Loucy (cell line): ENCODE results near the gene ZSCAN9.

ENCODE experiments used
- CTCF ChIP-seq: fragments of 200-600 bp; sonication (generic); conservative IDR thresholded peaks from 2 replicates; pipeline ENCODE4 v1.5.1; 2014; ENCODE audit warnings: mild to moderate bottlenecking, antibody characterized with exemption, low read length
- EZH2phosphoT487 ChIP-seq: fragments of 200-600 bp; IDR thresholded peaks from 2 replicates; pipeline ENCODE4 v1.6.1; 2018; ENCODE audit warnings: antibody characterized with exemption, mild to moderate bottlenecking, moderate library complexity, borderline replicate concordance

- TF ChIP-seq CTCF (no peak), EZH2phosphoT487 (no peak)
Measured at GRCh38 chr6:28280595-28281287, 55.7 kb downstream of the ZSCAN9 start.
